ENCODE results near the gene ARMH4.

The ARMH4 gene

GRCh38 chr14:58073516-58073915, 78.5 kb downstream of the ARMH4 start:
- Histone ChIP-seq H3K27ac (no peak overlapping the region), H3K4me1 (peaks cover 0 to 10% (median 0%) of the 10 kb centered on the region in 10 experiments; a peak in 4 of 20 replicates), H3K4me3 (no peak overlapping the region), H4K20me1 (no peaks in the 10 kb centered on the region), H3K36me3 (no peaks in the 10 kb centered on the region), H3K27me3 (no peaks in the 10 kb centered on the region), H3K9ac (no peak overlapping the region), H3K9me3 (replicated peaks in 1 of 11) (no peaks in the 10 kb centered on the region), H3K4me2 (no peak overlapping the region)
- TF ChIP-seq Cebpa-rat (IDR thresholded peaks at IDR 0.05), result no peak

DNA sequence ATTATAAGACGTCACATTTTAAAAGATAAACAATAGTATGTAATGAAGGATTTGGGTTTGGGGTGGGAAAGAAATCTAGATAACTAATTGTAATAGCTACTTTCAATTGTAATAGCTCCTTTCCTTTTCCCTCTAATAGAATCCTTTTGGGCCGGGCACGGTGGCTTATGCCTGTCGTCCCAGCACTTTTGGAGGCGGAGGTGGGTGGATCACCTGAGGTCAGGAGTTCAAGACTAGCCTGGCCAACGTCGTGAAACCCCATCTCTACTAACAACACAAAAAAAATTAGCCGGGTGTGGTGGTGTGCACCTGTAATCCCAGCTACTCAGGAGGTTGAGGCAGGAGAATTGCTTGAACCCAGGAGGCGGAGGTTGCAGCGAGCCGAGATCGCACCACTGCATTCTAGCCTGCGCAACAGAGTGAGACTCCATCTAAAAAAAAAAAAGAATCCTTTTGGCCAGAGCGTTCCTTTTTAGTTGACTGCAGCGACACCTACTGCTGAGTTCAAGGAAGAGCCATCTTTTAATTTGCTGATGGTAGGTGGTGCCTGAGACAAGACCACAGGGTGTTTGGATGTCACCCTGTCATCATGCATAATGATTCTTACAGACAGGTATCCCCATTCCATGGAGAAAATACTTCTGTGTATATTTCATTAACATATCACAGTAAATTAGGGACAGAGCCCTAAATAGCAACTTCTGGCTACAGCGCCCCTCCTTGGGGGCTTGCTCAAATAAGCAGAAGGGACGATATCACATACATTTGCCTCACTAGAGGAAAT, 79.5 kb downstream of the ARMH4 start:
- Histone ChIP-seq H3K27ac (no peak overlapping the region), H3K4me1 (peaks cover 0 to 6% (median 0%) of the 10 kb centered on the region in 10 experiments; a peak in 4 of 20 replicates), H3K4me2 (no peak overlapping the region), H3K9me3 (replicated peaks in 1 of 11) (no peaks in the 10 kb centered on the region), H3K9ac (no peak overlapping the region), H4K20me1 (no peaks in the 10 kb centered on the region), H3K4me3 (no peak overlapping the region), H3K27me3 (no peaks in the 10 kb centered on the region), H3K36me3 (no peaks in the 10 kb centered on the region)
- no peak for TF ChIP-seq Cebpa-rat (IDR thresholded peaks at IDR 0.05)

- Histone ChIP-seq H3K9ac (no peak overlapping the region), H3K4me3 (no peak overlapping the region), H3K4me1 (no peaks in the 10 kb centered on the region), H3K27me3 (no peaks in the 10 kb centered on the region), H4K20me1 (no peaks in the 10 kb centered on the region), H3K9me3 (replicated peaks in 1 of 11) (no peaks in the 10 kb centered on the region), H3K36me3 (no peaks in the 10 kb centered on the region), H3K27ac (no peak overlapping the region), H3K4me2 (no peak overlapping the region)
- TF ChIP-seq Cebpa-rat (IDR thresholded peaks at IDR 0.05), result no peak
Observed at GRCh38 chr14:58071341-58071740, 80.7 kb downstream of the ARMH4 start.

- Histone ChIP-seq H3K9me3 (replicated peaks in 1 of 11) (no peaks in the 10 kb centered on the region), H3K4me2 (no peak overlapping the region), H3K36me3 (no peaks in the 10 kb centered on the region), H3K4me3 (no peak overlapping the region), H4K20me1 (no peaks in the 10 kb centered on the region), H3K9ac (no peak overlapping the region), H3K27ac (no peak overlapping the region), H3K27me3 (no peaks in the 10 kb centered on the region), H3K4me1 (no peaks in the 10 kb centered on the region)
- no peak for TF ChIP-seq Cebpa-rat (IDR thresholded peaks at IDR 0.05)
Observed at GRCh38 chr14:58068306-58068705, 83.7 kb downstream of the ARMH4 start.

DNA sequence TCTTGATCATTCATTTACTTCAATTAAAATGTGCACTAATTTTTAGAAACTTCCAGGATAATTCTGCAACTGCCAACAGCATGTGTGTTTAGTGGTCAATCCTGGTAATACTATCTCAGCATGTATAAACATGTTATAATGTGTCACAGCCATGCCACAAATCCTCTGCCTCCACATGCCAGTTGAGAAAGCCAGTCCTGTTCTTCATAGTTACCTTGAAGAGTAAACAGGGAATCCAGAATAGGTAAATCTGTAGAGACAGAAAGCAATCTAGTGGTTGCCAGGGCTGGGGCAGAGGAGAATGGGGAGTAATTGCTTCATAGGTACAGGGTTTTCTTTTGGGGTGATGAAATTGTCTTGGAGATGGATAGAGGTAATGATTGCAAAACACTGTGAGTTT, 85.9 kb downstream of the ARMH4 start:
- H3K4me1 ChIP-seq, result no peaks in the 10 kb centered on the region
- H3K4me3 ChIP-seq, result no peak overlapping the region
- H3K27me3 ChIP-seq, result no peaks in the 10 kb centered on the region
- H3K9ac ChIP-seq, result no peak overlapping the region
- H4K20me1 ChIP-seq, result no peaks in the 10 kb centered on the region
- H3K36me3 ChIP-seq, result no peaks in the 10 kb centered on the region
- H3K9me3 ChIP-seq (replicated peaks in 1 of 11), result no peaks in the 10 kb centered on the region
- TF ChIP-seq Cebpa-rat (IDR thresholded peaks at IDR 0.05), result no peak
- H3K27ac ChIP-seq, result no peak overlapping the region
- no peak overlapping the region for H3K4me2 ChIP-seq

DNA sequence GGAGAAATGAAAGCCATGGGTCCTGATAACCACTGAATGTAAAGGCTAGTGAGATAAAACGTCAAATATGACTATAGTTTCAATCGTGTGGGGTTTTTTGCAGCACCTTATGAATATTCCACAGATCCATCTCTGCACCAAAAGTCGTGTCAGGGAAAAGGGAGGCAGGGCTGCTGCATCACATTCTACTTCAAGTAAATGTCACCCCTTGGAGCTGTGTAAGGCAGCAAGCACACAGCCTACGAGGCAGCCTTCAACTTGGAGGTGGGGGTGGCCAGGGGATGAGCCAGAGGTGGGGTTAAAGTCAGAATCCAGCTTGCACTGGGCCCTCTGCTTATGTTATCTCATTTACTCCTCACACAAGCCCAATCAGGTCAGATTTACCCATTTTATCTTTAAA, 90.4 kb downstream of the ARMH4 start:
- Histone ChIP-seq H3K4me1 (no peaks in the 10 kb centered on the region), H3K4me3 (no peak overlapping the region), H3K27me3 (no peaks in the 10 kb centered on the region), H3K27ac (no peak overlapping the region), H4K20me1 (no peaks in the 10 kb centered on the region), H3K36me3 (no peaks in the 10 kb centered on the region), H3K4me2 (no peak overlapping the region), H3K9ac (no peak overlapping the region), H3K9me3 (replicated peaks in 1 of 11) (no peaks in the 10 kb centered on the region)
- TF ChIP-seq Cebpa-rat (IDR thresholded peaks at IDR 0.05), result no peak

DNA sequence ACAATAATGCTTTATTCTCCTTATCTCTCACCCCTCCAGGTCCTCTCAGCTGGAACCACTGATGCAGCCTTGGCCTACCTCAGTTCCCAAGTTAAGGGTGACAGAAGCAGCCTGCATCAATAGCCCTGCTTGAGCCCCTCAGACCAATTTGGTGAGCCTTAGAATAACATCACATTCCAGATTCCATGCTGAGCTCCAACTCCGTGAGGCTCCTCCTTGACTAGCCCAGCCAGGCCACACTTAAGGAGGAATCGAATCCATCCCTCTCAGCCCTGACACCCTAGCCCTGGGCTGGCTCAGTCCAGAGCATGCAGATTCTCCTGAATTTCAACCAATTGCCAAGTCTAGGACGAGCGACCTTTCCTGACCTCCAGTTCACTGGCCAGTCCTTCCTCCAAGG, 91.1 kb downstream of the ARMH4 start:
- H3K36me3 ChIP-seq, result no peaks in the 10 kb centered on the region
- no peak for TF ChIP-seq Cebpa-rat (IDR thresholded peaks at IDR 0.05)
- H3K4me2 ChIP-seq, result no peak overlapping the region
- no peaks in the 10 kb centered on the region for H3K27me3 ChIP-seq
- no peaks in the 10 kb centered on the region for H4K20me1 ChIP-seq
- H3K9ac ChIP-seq, result no peak overlapping the region
- no peak overlapping the region for H3K4me3 ChIP-seq
- no peaks in the 10 kb centered on the region for H3K9me3 ChIP-seq (replicated peaks in 1 of 11)
- no peaks in the 10 kb centered on the region for H3K4me1 ChIP-seq
- H3K27ac ChIP-seq, result no peak overlapping the region

DNA sequence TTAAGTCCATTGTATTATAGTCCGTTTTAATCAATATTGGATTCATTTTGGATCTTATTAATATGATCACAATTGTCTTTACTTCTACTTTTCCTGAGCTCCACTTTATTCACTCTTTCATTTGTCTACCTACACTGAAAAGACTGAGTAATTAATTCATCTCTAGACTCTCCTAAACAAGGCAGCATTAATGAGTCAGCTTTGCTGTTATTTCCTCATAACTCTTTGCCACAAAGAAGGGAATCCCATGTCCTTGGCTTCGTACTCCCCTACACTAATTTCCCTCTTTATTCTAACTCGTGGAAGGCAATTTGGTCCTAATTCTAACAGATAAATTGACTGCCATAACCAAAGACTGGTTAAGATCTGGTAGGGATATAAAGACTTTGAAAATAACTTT, 91.9 kb downstream of the ARMH4 start:
- H3K4me1 ChIP-seq, result no peaks in the 10 kb centered on the region
- H3K9ac ChIP-seq, result no peak overlapping the region
- H3K27ac ChIP-seq, result no peak overlapping the region
- H3K4me3 ChIP-seq, result no peak overlapping the region
- TF ChIP-seq Cebpa-rat (IDR thresholded peaks at IDR 0.05), result no peak
- H3K36me3 ChIP-seq, result no peaks in the 10 kb centered on the region
- H3K27me3 ChIP-seq, result no peaks in the 10 kb centered on the region
- no peaks in the 10 kb centered on the region for H3K9me3 ChIP-seq (replicated peaks in 1 of 11)
- no peaks in the 10 kb centered on the region for H4K20me1 ChIP-seq
- H3K4me2 ChIP-seq, result no peak overlapping the region

DNA sequence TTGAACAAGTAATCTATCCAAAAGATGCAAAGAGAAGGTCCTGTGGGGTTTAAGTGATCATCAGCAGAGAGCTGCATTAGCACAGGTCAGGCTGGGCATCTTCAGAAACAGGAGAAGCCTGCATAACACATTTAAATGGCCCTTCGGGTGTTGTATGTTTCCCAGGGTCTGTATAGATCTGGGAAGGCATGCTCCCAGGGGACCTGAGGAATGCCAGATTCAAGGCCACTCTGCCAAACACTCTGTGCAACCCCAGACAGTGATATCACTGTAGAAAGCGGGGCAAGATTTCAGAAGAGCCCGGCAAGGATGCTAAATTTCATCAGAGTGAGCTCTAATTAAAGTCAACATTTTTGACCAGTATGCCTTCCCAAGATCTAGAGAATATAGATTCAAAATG, 92.9 kb downstream of the ARMH4 start:
- H3K36me3 ChIP-seq, result no peaks in the 10 kb centered on the region
- no peaks in the 10 kb centered on the region for H3K27me3 ChIP-seq
- H3K4me3 ChIP-seq, result no peak overlapping the region
- H3K9ac ChIP-seq, result no peak overlapping the region
- no peak overlapping the region for H3K27ac ChIP-seq
- H3K4me1 ChIP-seq, result no peaks in the 10 kb centered on the region
- no peaks in the 10 kb centered on the region for H4K20me1 ChIP-seq
- no peak for TF ChIP-seq Cebpa-rat (IDR thresholded peaks at IDR 0.05)
- no peak overlapping the region for H3K4me2 ChIP-seq
- no peaks in the 10 kb centered on the region for H3K9me3 ChIP-seq (replicated peaks in 1 of 11)

DNA sequence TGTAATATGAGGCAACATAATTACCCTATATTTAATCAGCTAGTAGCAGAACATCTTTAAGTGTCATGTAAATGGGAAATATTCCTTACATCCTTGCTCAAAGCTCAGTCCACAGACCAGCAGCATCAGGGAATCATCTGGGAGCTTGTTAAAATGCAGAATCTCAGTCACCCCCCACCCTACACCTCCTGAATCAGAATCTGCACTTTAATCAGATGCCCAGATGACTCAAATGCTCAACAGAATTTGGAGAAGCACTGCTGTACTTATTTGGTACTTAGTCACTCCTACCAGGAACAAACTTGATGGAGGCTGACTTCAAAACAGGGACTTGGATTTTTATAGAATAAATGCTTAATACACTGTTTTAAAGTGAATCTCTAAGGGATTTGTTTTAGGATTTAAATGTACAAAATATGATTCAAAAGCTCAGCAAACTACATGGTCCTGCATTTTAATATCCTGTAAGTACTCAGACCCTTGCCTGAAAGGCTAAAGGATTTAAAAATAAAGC, 96.5 kb downstream of the ARMH4 start:
- no peak overlapping the region for H3K9ac ChIP-seq
- H4K20me1 ChIP-seq, result no peaks in the 10 kb centered on the region
- H3K4me3 ChIP-seq, result no peak overlapping the region
- no peaks in the 10 kb centered on the region for H3K36me3 ChIP-seq
- H3K27me3 ChIP-seq, result no peaks in the 10 kb centered on the region
- no peak overlapping the region for H3K4me2 ChIP-seq
- H3K4me1 ChIP-seq, result no peaks in the 10 kb centered on the region
- no peak for TF ChIP-seq Cebpa-rat (IDR thresholded peaks at IDR 0.05)
- no peak overlapping the region for H3K27ac ChIP-seq
- H3K9me3 ChIP-seq (replicated peaks in 1 of 11), result no peaks in the 10 kb centered on the region

All from BLaER1 treated with 17β-estradiol and CSF1 and Interleukin-3, amounts not matched to agents 10 nM and 100 nM (cell line).